ENCODE results near the gene DPEP1. TPM values are rescaled to one million over a fixed set of nuclear protein-coding genes. Genes with fewer than 3 reads are reported as not detected.

Gene DPEP1
- total RNA-seq, 1 experiment from 2014 or later, result 1.1 TPM

- no peak for TF ChIP-seq EZH2 (IDR thresholded peaks at IDR 0.05)
- TF ChIP-seq ATF3 (IDR thresholded peaks at IDR 0.05), result no peak
- TF ChIP-seq YY1 (IDR thresholded peaks at IDR 0.05; ENCODE audit: extremely low read depth, insufficient replicate concordance, low read depth, low read length), result no peak
- no peak for TF ChIP-seq ELF1 (IDR thresholded peaks at IDR 0.05; ENCODE audit: borderline replicate concordance, low read depth)
- no peak for TF ChIP-seq ZNF274 (IDR thresholded peaks at IDR 0.05; ENCODE audit: low read depth, low read length)
These were observed 13.0 kb upstream of the DPEP1 start (continued) for GRCh38 chr16:89600427-89600826.

- peaks cover 28 to 57% of the 10 kb centered on the region in 2 experiments for H3K4me1 ChIP-seq (ENCODE audit: control insufficient read depth in 1 of 2, insufficient read depth in 2 of 2, low read length in 2 of 2)
- CTCF ChIA-PET, result interaction anchor here (2.0 to 2.1 kb wide), 3 partner anchors 8 to 14 kb away, joined by 4 to 17 read pairs (median 10); partner anchors contain the start of gene DPEP1
- no peak overlapping the region for H3K27ac ChIP-seq (ENCODE audit: low read depth, low read length)
- no peaks in the 10 kb centered on the region for H3K9me2 ChIP-seq (ENCODE audit: insufficient read depth)
- no peak overlapping the region for H2AFZ ChIP-seq (ENCODE audit: low read depth, low read length, poor library complexity, severe bottlenecking)
- DNase-seq (ENCODE audit: low read depth, low spot score), result no peak
- intact Hi-C loops (cut with micrococcal nuclease), result no loop called here
- no TSS peak for BruUV-seq (replicated peaks)
- POLR2A ChIA-PET, result no interaction called here
- H3K27me3 ChIP-seq (ENCODE audit: insufficient read depth, low read length), result no peaks in the 10 kb centered on the region
- H3K36me3 ChIP-seq (ENCODE audit: control insufficient read depth in 1 of 2, insufficient read depth in 2 of 2, low read length in 2 of 2), result peaks cover 0 to 3% of the 10 kb centered on the region in 2 experiments; a peak in 1 of 4 replicates
- H3K4me2 ChIP-seq (ENCODE audit: low read length), result peak overlapping the region; percentile 10; the same call in 1 of the 2 replicates
- H3K4me3 ChIP-seq (replicated peaks in 1 of 2; ENCODE audit: low read depth in 1 of 2, low read length in 2 of 2), result no peak overlapping the region
- no peak overlapping the region for H3K9ac ChIP-seq (ENCODE audit: low read length)
- H3K79me2 ChIP-seq (ENCODE audit: insufficient read depth, low read length), result no peaks in the 10 kb centered on the region
- no peak for TF ChIP-seq JUND (IDR thresholded peaks at IDR 0.05)
- TF ChIP-seq SP1 (IDR thresholded peaks at IDR 0.05; ENCODE audit: low read depth), result no peak
- TF ChIP-seq YY1 (IDR thresholded peaks at IDR 0.05; ENCODE audit: extremely low read depth, insufficient replicate concordance, low read depth, low read length), result no peak
- TF ChIP-seq CTCF (IDR thresholded peaks at IDR 0.05 in 2 of 3, conservative IDR thresholded peaks at IDR 0.05 in 1 of 3; ENCODE audit: borderline replicate concordance in 1 of 3, insufficient read depth in 1 of 3, low read depth in 2 of 3, low read length in 2 of 3), result no peak
- no peak for TF ChIP-seq ZNF274 (IDR thresholded peaks at IDR 0.05; ENCODE audit: low read depth, low read length)
- no peak for TF ChIP-seq EGR1 (IDR thresholded peaks at IDR 0.05; ENCODE audit: low read depth)
- TF ChIP-seq ELF1 (IDR thresholded peaks at IDR 0.05; ENCODE audit: borderline replicate concordance, low read depth), result no peak
- TF ChIP-seq POLR2A (IDR thresholded peaks at IDR 0.05; ENCODE audit: borderline replicate concordance, extremely low read depth, insufficient read depth, insufficient read length), result no peak
- no peak for TF ChIP-seq SIN3A (IDR thresholded peaks at IDR 0.05; ENCODE audit: low read depth)
- TF ChIP-seq CBX3 (IDR thresholded peaks at IDR 0.05; ENCODE audit: low read depth), result no peak
- TF ChIP-seq FOSL1 (IDR thresholded peaks at IDR 0.05; ENCODE audit: low read depth), result no peak
- TF ChIP-seq REST (IDR thresholded peaks at IDR 0.05; ENCODE audit: low read depth), result no peak
- no peak for TF ChIP-seq TCF7L2 (IDR thresholded peaks at IDR 0.05; ENCODE audit: borderline replicate concordance, extremely low read depth, insufficient read depth, insufficient read length)
- no peak for TF ChIP-seq POLR2AphosphoS5 (IDR thresholded peaks at IDR 0.05; ENCODE audit: low read depth, low read length)
- TF ChIP-seq RAD21 (IDR thresholded peaks at IDR 0.05; ENCODE audit: low read depth), result no peak
- no peak for TF ChIP-seq ZFX (IDR thresholded peaks at IDR 0.05)
- TF ChIP-seq ATF3 (IDR thresholded peaks at IDR 0.05), result no peak
- no peak for ATAC-seq
- RAD21 ChIA-PET (ENCODE audit: low non-redundant PET in 1 of 2, low total read pairs in 2 of 2, uncharacterized antibody in 2 of 2, unreplicated experiment in 2 of 2), result no interaction called here
- H4K20me1 ChIP-seq (ENCODE audit: insufficient read depth), result no peaks in the 10 kb centered on the region
- no peaks in the 10 kb centered on the region for H3K9me3 ChIP-seq (ENCODE audit: control insufficient read depth in 1 of 2, insufficient read depth in 1 of 2, low read depth in 1 of 2, low read length in 2 of 2)
These were observed 12.5 kb upstream of the DPEP1 start for GRCh38 chr16:89600956-89601355.
